GM12878 (cell line): ENCODE data around the gene MTMR3. TPM values are rescaled to one million over a fixed set of nuclear protein-coding genes. Genes with fewer than 3 reads are reported as not detected.

ENCODE experiments used
- ATAC-seq: fragments of 200-7000 bp; cut with Tn5 transposase; 3 replicates; pipeline ENCODE4 v1.9.1; 2020; ENCODE audit warnings: mild to moderate bottlenecking, moderate library complexity
- BruUV-seq: library from RNA; stranded (reverse); fragments of 400-500 nt; replicated peaks from 2 replicates; lab custom pipeline; 2021; lab: Mats Ljungman, UMichigan
- CTCF ChIA-PET: fragments of 300-600 bp; sonication (Branson Sonifier 250); formaldehyde crosslinking; extraction: SDS; loops from one replicate; lab custom pipeline; 2021; ENCODE audit warnings: inconsistent platforms; lab: Yijun Ruan, JAX
- POLR2A ChIA-PET: fragments of 350-600 bp; formaldehyde crosslinking; extraction: SDS; loops from one replicate; lab custom pipeline; 2021; ENCODE audit warnings: inconsistent platforms; lab: Charles Lee
- RAD21 ChIA-PET: fragments of 300-600 bp; sonication (Branson Sonifier 250); formaldehyde crosslinking; loops from one replicate; lab custom pipeline; 2023; ENCODE audit warnings: antibody characterized with exemption; ENCODE audit not compliant: unreplicated experiment; lab: Charles Lee
- SMC1A ChIA-PET: fragments of 300-600 bp; sonication (Branson Sonifier 250); formaldehyde crosslinking; loops from one replicate; lab custom pipeline; 2023; ENCODE audit not compliant: unreplicated experiment, uncharacterized antibody; lab: Charles Lee
- DNase-seq: peaks from one replicate; pipeline ENCODE4 v3.0.0-alpha.2; 2011; ENCODE audit warnings: low read depth, low spot score
- FAIRE-seq: peaks from 3 replicates; lab custom pipeline; 2011; peaks lifted over from hg19 to GRCh38; lab: Jason Lieb, UNC
- H2AFZ ChIP-seq: 2 replicates; pipeline ENCODE4 v1.6.0; 2011; ENCODE audit warnings: low read depth, low read length, control low read depth; ENCODE audit not compliant: control insufficient read depth
- H3K27ac ChIP-seq: 2 replicates; pipeline ENCODE4 v1.5.1; 2011; ENCODE audit warnings: control low read depth; ENCODE audit not compliant: control insufficient read depth, insufficient read depth
- H3K27me3 ChIP-seq, 2 experiments: replicated peaks in 1 of 2; 2 replicates each; pipeline versions ENCODE4 v1.6.0 to v1.6.1; 2011; ENCODE audit warnings: low read length in 1 of 2; ENCODE audit not compliant: control insufficient read depth in 2 of 2, insufficient read depth in 2 of 2
- H3K36me3 ChIP-seq, 2 experiments: 2 replicates each; pipeline ENCODE4 v1.5.1; 2011; ENCODE audit warnings: low read length in 1 of 2; ENCODE audit not compliant: control insufficient read depth in 2 of 2, insufficient read depth in 2 of 2
- H3K4me1 ChIP-seq: 2 replicates; pipeline ENCODE4 v1.6.1; 2011; ENCODE audit warnings: mild to moderate bottlenecking, low read length, moderate library complexity, mixed read lengths; ENCODE audit not compliant: control insufficient read depth, insufficient read depth
- H3K4me2 ChIP-seq: 2 replicates; pipeline ENCODE4 v1.6.0; 2011; ENCODE audit warnings: control low read depth; ENCODE audit not compliant: control insufficient read depth, insufficient read depth
- H3K4me3 ChIP-seq: fragments of 200-600 bp; sonication (generic); 2 replicates; pipeline ENCODE4 v1.5.1; 2016
- H3K79me2 ChIP-seq: 2 replicates; pipeline ENCODE4 v1.6.0; 2011; ENCODE audit warnings: low read length; ENCODE audit not compliant: control insufficient read depth, insufficient read depth
- H3K9ac ChIP-seq: 2 replicates; pipeline ENCODE4 v1.8.0; 2011; ENCODE audit warnings: low read length, control low read depth, mixed read lengths; ENCODE audit not compliant: control insufficient read depth, insufficient read depth
- H3K9me3 ChIP-seq: replicated peaks from 3 replicates; pipeline ENCODE4 v1.5.1; 2011; ENCODE audit warnings: mild to moderate bottlenecking, low read length; ENCODE audit not compliant: control insufficient read depth, insufficient read depth
- H4K20me1 ChIP-seq: 2 replicates; pipeline ENCODE4 v1.6.0; 2011; ENCODE audit not compliant: control insufficient read depth, insufficient read depth
- BRCA1 ChIP-seq: IDR thresholded peaks from 2 replicates; pipeline ENCODE4 v1.6.1; 2011; ENCODE audit warnings: low read depth, low read length, improper control_type of control experiment
- E2F8 ChIP-seq: fragments of 450-650 bp; IDR thresholded peaks from 2 replicates; pipeline ENCODE4 v1.6.1; 2018; ENCODE audit warnings: mild to moderate bottlenecking, low read depth, moderate library complexity; ENCODE audit not compliant: partially characterized antibody
- FOS ChIP-seq: IDR thresholded peaks from 3 replicates; pipeline ENCODE4 v1.6.1; 2011; ENCODE audit warnings: borderline replicate concordance; ENCODE audit not compliant: insufficient read length; ENCODE audit errors: extremely low read depth
- HCFC1 ChIP-seq: fragments of 150-350 bp; IDR thresholded peaks from 2 replicates; pipeline ENCODE4 v1.6.1; 2014; ENCODE audit warnings: low read length
- HSF1 ChIP-seq: fragments of 150-350 bp; IDR thresholded peaks from 2 replicates; pipeline ENCODE4 v1.6.1; 2014; ENCODE audit warnings: mild to moderate bottlenecking, low read depth, low read length
- IRF5 ChIP-seq: fragments of 450-650 bp; IDR thresholded peaks from 2 replicates; pipeline ENCODE4 v1.6.1; 2017; ENCODE audit warnings: borderline replicate concordance
- MAX ChIP-seq: IDR thresholded peaks from 2 replicates; pipeline ENCODE4 v1.6.1; 2012; ENCODE audit warnings: low read depth, low read length, improper control_type of control experiment
- MEF2B ChIP-seq: fragments of 450-650 bp; IDR thresholded peaks from 2 replicates; pipeline ENCODE4 v1.6.1; 2018; ENCODE audit warnings: mild to moderate bottlenecking, moderate library complexity; ENCODE audit not compliant: partially characterized antibody, poor library complexity, severe bottlenecking
- PRDM15 ChIP-seq: fragments of 450-650 bp; formaldehyde crosslinking; IDR thresholded peaks from 2 replicates; pipeline ENCODE4 v1.4.0; 2020; ENCODE audit warnings: mild to moderate bottlenecking, moderate library complexity
- SMAD1 ChIP-seq: fragments of 450-650 bp; IDR thresholded peaks from 2 replicates; pipeline ENCODE4 v1.6.1; 2018; ENCODE audit warnings: mild to moderate bottlenecking, low read depth; ENCODE audit not compliant: partially characterized antibody
- SMARCA5 ChIP-seq: fragments of 450-650 bp; IDR thresholded peaks from 2 replicates; pipeline ENCODE4 v1.6.1; 2017; ENCODE audit warnings: mild to moderate bottlenecking
- SPI1 ChIP-seq: IDR thresholded peaks from 2 replicates; pipeline ENCODE4 v1.6.1; 2011; ENCODE audit warnings: low read depth, mild to moderate bottlenecking, low read length, moderate library complexity, borderline replicate concordance; ENCODE audit not compliant: insufficient read depth
- TARDBP ChIP-seq: IDR thresholded peaks from 2 replicates; pipeline ENCODE4 v1.6.1; 2016; ENCODE audit warnings: borderline replicate concordance
- WRNIP1 ChIP-seq: IDR thresholded peaks from 2 replicates; pipeline ENCODE4 v1.6.1; 2011; ENCODE audit warnings: low read depth, low read length, improper control_type of control experiment, borderline replicate concordance
- ZNF217 ChIP-seq: fragments of 450-650 bp; IDR thresholded peaks from 2 replicates; pipeline ENCODE4 v1.6.1; 2017; ENCODE audit warnings: antibody characterized with exemption, mild to moderate bottlenecking
- WGBS: methylation state at CpG from one replicate; pipeline ENCODE4 v1.1.6; 2016; ENCODE audit warnings: low lambda C conversion rate; ENCODE audit not compliant: insufficient replicate concordance, insufficient coverage; ENCODE audit errors: missing lambda C conversion rate; 5-methylcytosine and 5-hydroxymethylcytosine counted together
- in situ Hi-C: fragments of 300-500 bp; cut with MboI; formaldehyde crosslinking; loops from 9 replicates; pipeline ENCODE4 v1.14.3; 2018; ENCODE audit warnings: mixed read lengths
- intact Hi-C: fragments of 100-400 bp; cut with micrococcal nuclease; formaldehyde crosslinking; loops from one replicate; pipeline ENCODE4 v1.14.2; 2022; ENCODE audit not compliant: unreplicated experiment
- polyA plus RNA-seq, 11 experiments: library from polyadenylated mRNA; depleted of rRNA in 4 of 11; unstranded in 6 of 11; stranded (reverse) in 5 of 11; fragments of >200 nt; fragmentation: Nextera tagmentation in 4 of 11; fragmentation: Illumina TruSeq in 1 of 11; extraction: Ambion mirVana in 4 of 11; extraction: Trizol in 1 of 11; gene quantifications; 1 replicate in 1 of 11; 2 replicates in 10 of 11; pipeline versions ENCODE4 v1.2.1 to v1.2.3, GENCODE V29; 2011 to 2016; ENCODE audit warnings: inconsistent platforms in 2 of 11, missing spikeins in 2 of 11, low read depth in 1 of 11
- total RNA-seq, 4 experiments: library from RNA; depleted of rRNA in 3 of 4; stranded (reverse); fragments of >200 nt in 3 of 4; fragmentation: Illumina TruSeq in 1 of 4; extraction: Trizol in 1 of 4; gene quantifications; 2 replicates each; pipeline versions ENCODE4 v1.2.1 to v1.2.3, GENCODE V29; 2013 to 2021

MTMR3 gene
- total and polyA plus RNA-seq, 10 of the 15 experiments (the other 5 are each of a cell fraction or from before 2014, with no cell fraction given) = 1.4 to 23.7 (median 10.6) TPM

GRCh38 chr22:30033901-30034300, 150.9 kb downstream of the MTMR3 start:
- Histone ChIP-seq H3K79me2 (no peaks in the 10 kb centered on the region), H3K27ac (no peak overlapping the region), H3K4me2 (no peak overlapping the region), H4K20me1 (no peaks in the 10 kb centered on the region), H3K27me3 (no peaks in the 10 kb centered on the region), H3K9ac (no peak overlapping the region), H3K9me3 (no peaks in the 10 kb centered on the region), H3K36me3 (0 out of 4 replicates have a peak, but pooled peaks cover 0 to 2% of the 10 kb centered on the region in 2 experiments), H3K4me1 (no peaks in the 10 kb centered on the region), H2AFZ (no peak overlapping the region), H3K4me3 (no peak overlapping the region)
- ChIA-PET CTCF (no interaction called here), RAD21 (interaction anchor here (2.3 kb wide), 1 partner anchor 44 kb away, joined by 7 read pairs; no protein-coding TSS in a partner anchor), POLR2A (no interaction called here), SMC1A (no interaction called here)
- DNase-seq (no peak), ATAC-seq (no peak), FAIRE-seq (no peak)
- in situ Hi-C loops = no loop called here
- intact Hi-C loops = no loop called here
- 75% methylated on average over 5 of the region's 5 CpGs for WGBS
- no TSS peak for BruUV-seq
- no peak for TF ChIP-seq FOS
- TF ChIP-seq IRF5 = no peak
- TF ChIP-seq MAX = no peak
- no peak for TF ChIP-seq HCFC1
- TF ChIP-seq ZNF217 = no peak
- TF ChIP-seq HSF1 = no peak
- no peak for TF ChIP-seq PRDM15
- no peak for TF ChIP-seq SMAD1
- TF ChIP-seq E2F8 = no peak
- no peak for TF ChIP-seq MEF2B
- no peak for TF ChIP-seq TARDBP
- no peak for TF ChIP-seq SMARCA5
- TF ChIP-seq BRCA1 = no peak
- TF ChIP-seq SPI1 = no peak
- TF ChIP-seq WRNIP1 = no peak
